GM23338 (cell line): Measurements from ENCODE around the gene PARD3. TPM values are rescaled to one million over a fixed set of nuclear protein-coding genes. Genes with fewer than 3 reads are reported as not detected.

ENCODE experiments used
- ATAC-seq: fragments of 200-7000 bp; cut with Tn5 transposase; 3 replicates; pipeline ENCODE4 v1.9.1; 2020
- DNase-seq: peaks from one replicate; pipeline ENCODE4 v3.0.0-alpha.2; 2015; ENCODE audit warnings: low spot score
- H2AFZ ChIP-seq: fragments of 200-600 bp; sonication (generic); 2 replicates; pipeline ENCODE4 v1.8.0; 2016; ENCODE audit warnings: antibody characterized with exemption, mild to moderate bottlenecking, moderate library complexity
- H3F3A ChIP-seq: fragments of 200-600 bp; sonication (generic); replicated peaks from 2 replicates; pipeline ENCODE4 v1.8.0; 2017; ENCODE audit warnings: antibody characterized with exemption, mixed run types, low read depth
- H3K27ac ChIP-seq: fragments of 200-600 bp; sonication (generic); 2 replicates; pipeline ENCODE4 v1.6.1; 2016; ENCODE audit warnings: low read depth
- H3K27me3 ChIP-seq: fragments of 200-600 bp; sonication (generic); 2 replicates; pipeline ENCODE4 v1.8.0; 2016; ENCODE audit warnings: mild to moderate bottlenecking, mixed run types, moderate library complexity; ENCODE audit not compliant: insufficient read depth
- H3K36me3 ChIP-seq: fragments of 200-600 bp; sonication (generic); 2 replicates; pipeline ENCODE4 v1.8.0; 2016; ENCODE audit warnings: mild to moderate bottlenecking; ENCODE audit not compliant: insufficient read depth
- H3K4me1 ChIP-seq: fragments of 200-600 bp; sonication (generic); 2 replicates; pipeline ENCODE4 v1.8.0; 2016; ENCODE audit warnings: mild to moderate bottlenecking, moderate library complexity; ENCODE audit not compliant: insufficient read depth
- H3K4me2 ChIP-seq: fragments of 200-600 bp; sonication (generic); 2 replicates; pipeline ENCODE4 v1.7.1; 2017; ENCODE audit warnings: mixed run types
- H3K4me3 ChIP-seq: fragments of 200-600 bp; sonication (generic); 2 replicates; pipeline ENCODE4 v1.6.1; 2016; ENCODE audit warnings: mixed run types
- H3K79me2 ChIP-seq: fragments of 200-600 bp; sonication (generic); replicated peaks from 2 replicates; pipeline ENCODE4 v1.8.0; 2017; ENCODE audit warnings: mild to moderate bottlenecking; ENCODE audit not compliant: insufficient read depth
- H3K9me2 ChIP-seq: fragments of 200-600 bp; sonication (generic); 2 replicates; pipeline ENCODE4 v1.8.0; 2017; ENCODE audit not compliant: insufficient read depth
- H4K20me1 ChIP-seq: fragments of 200-600 bp; sonication (generic); replicated peaks from 2 replicates; pipeline ENCODE4 v1.8.0; 2017; ENCODE audit warnings: mild to moderate bottlenecking; ENCODE audit not compliant: insufficient read depth
- H3K27ac Mint-ChIP-seq: 2 replicates; pipeline ENCODE4 v1.8.0; 2020; ENCODE audit warnings: inconsistent platforms, mild to moderate bottlenecking, moderate library complexity, mixed read lengths
- H3K27me3 Mint-ChIP-seq: 3 replicates; pipeline ENCODE4 v1.8.0; 2022; ENCODE audit warnings: low read depth, mild to moderate bottlenecking, moderate library complexity, mixed read lengths, inconsistent platforms; ENCODE audit not compliant: insufficient read depth, poor library complexity
- H3K36me3 Mint-ChIP-seq: 3 replicates; pipeline ENCODE4 v1.8.0; 2021; ENCODE audit warnings: low read depth, mild to moderate bottlenecking, inconsistent platforms, moderate library complexity, mixed read lengths
- H3K4me1 Mint-ChIP-seq: 3 replicates; pipeline ENCODE4 v1.8.0; 2020; ENCODE audit warnings: mild to moderate bottlenecking, inconsistent platforms, mixed read lengths
- H3K4me3 Mint-ChIP-seq: 3 replicates; pipeline ENCODE4 v1.8.0; 2021; ENCODE audit warnings: moderate library complexity, mild to moderate bottlenecking, inconsistent platforms, mixed read lengths
- H3K9me3 Mint-ChIP-seq: 3 replicates; pipeline ENCODE4 v1.8.0; 2020; ENCODE audit warnings: moderate library complexity, mild to moderate bottlenecking, inconsistent platforms, mixed read lengths
- CREB1 ChIP-seq: fragments of 250-450 bp; sonication (Bioruptor Pico); IDR thresholded peaks from 2 replicates; pipeline ENCODE4 v1.5.0; 2020; ENCODE audit warnings: low read depth, mild to moderate bottlenecking, moderate library complexity
- EZH2 ChIP-seq: fragments of 200-600 bp; sonication (generic); IDR thresholded peaks from one replicate; pipeline ENCODE4 v1.8.0; 2017; ENCODE audit warnings: antibody characterized with exemption, mild to moderate bottlenecking, low read depth; ENCODE audit not compliant: unreplicated experiment
- EZH2phosphoT487 ChIP-seq: fragments of 200-600 bp; sonication (generic); IDR thresholded peaks from one replicate; pipeline ENCODE4 v1.8.1; 2018; ENCODE audit warnings: antibody characterized with exemption; ENCODE audit not compliant: unreplicated experiment
- JUNB ChIP-seq: IDR thresholded peaks from one replicate; pipeline ENCODE4 v1.6.1; 2016; ENCODE audit warnings: antibody characterized with exemption; ENCODE audit not compliant: unreplicated experiment
- NANOG ChIP-seq: IDR thresholded peaks from 2 replicates; pipeline ENCODE4 v1.6.1; 2016; ENCODE audit warnings: antibody characterized with exemption, borderline replicate concordance
- POLR2AphosphoS5 ChIP-seq: IDR thresholded peaks from 2 replicates; pipeline ENCODE4 v1.6.1; 2016; ENCODE audit warnings: antibody characterized with exemption, low read depth
- STAT1 ChIP-seq: IDR thresholded peaks from one replicate; pipeline ENCODE4 v1.6.1; 2016; ENCODE audit warnings: antibody characterized with exemption; ENCODE audit not compliant: unreplicated experiment
- ZNF114 ChIP-seq: fragments of 250-450 bp; sonication (Bioruptor Pico); IDR thresholded peaks from 2 replicates; pipeline ENCODE4 v1.5.0; 2020; ENCODE audit warnings: mild to moderate bottlenecking, moderate library complexity
- ZNF331 ChIP-seq: fragments of 250-450 bp; sonication (Bioruptor Pico); IDR thresholded peaks from 2 replicates; pipeline ENCODE4 v1.5.0; 2020; ENCODE audit warnings: low read depth, mild to moderate bottlenecking, moderate library complexity
- polyA plus RNA-seq: library from polyadenylated mRNA; unstranded; fragments of >200 nt; fragmentation: Nextera tagmentation; extraction: Ambion mirVana; gene quantifications from 2 replicates; pipeline ENCODE4 v1.2.1, GENCODE V29; 2016
- total RNA-seq: library from RNA; depleted of rRNA; stranded (reverse); fragments of >200 nt; shearing (Covaris generic); gene quantifications from 2 replicates; pipeline ENCODE4 v1.2.3, GENCODE V29; 2014
- TF ChIP-seq, protein P1 (sequence below), 2 experiments: fragments of 200-600 bp in 1 of 2; sonication (generic) in 1 of 2; conservative IDR thresholded peaks; 2 replicates each; pipeline versions ENCODE4 v1.5.1 to v1.6.1; 2016 to 2017; ENCODE audit warnings: antibody characterized with exemption in 2 of 2, low read depth in 2 of 2, mild to moderate bottlenecking in 2 of 2, moderate library complexity in 1 of 2
- TF ChIP-seq, protein P2 (sequence below): IDR thresholded peaks from 2 replicates; pipeline ENCODE4 v1.6.1; 2016; ENCODE audit warnings: antibody characterized with exemption
- TF ChIP-seq, protein P3 (sequence below): fragments of 250-450 bp; sonication (Bioruptor Pico); IDR thresholded peaks from 2 replicates; pipeline ENCODE4 v1.5.0; 2020; ENCODE audit warnings: mild to moderate bottlenecking, moderate library complexity
- TF ChIP-seq, protein P4 (sequence below): IDR thresholded peaks from one replicate; pipeline ENCODE4 v1.6.1; 2018; ENCODE audit warnings: antibody characterized with exemption; ENCODE audit not compliant: unreplicated experiment

Gene PARD3
- total and polyA plus RNA-seq, 2 experiments from 2014 or later, result 30.2 to 51.4 TPM

DNA sequence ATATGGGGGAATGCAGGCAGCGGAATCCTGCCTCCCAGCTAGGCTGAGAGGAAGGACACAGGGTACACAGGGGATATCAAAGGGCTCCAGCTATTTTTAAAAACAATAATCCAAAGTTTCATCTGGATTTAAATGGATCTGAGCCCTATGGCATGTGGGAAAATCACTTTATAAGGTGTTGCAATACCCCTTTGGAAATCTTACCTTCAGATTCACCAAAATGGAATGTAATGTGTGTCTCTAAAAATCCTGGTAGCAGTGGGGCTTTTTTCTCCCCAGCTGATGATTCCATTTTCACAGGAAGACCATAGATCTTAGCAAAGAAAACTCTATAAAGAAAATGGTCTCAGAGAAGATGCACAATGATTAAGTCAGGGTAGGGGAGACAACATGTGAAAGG, 722.2 kb downstream of the PARD3 start:
- Histone ChIP-seq H2AFZ (no peak overlapping the region), H3K4me3 (no peak overlapping the region), H3K4me1 (no peaks in the 10 kb centered on the region), H4K20me1 (no peaks in the 10 kb centered on the region), H3K4me2 (no peak overlapping the region), H3K27me3 (no peaks in the 10 kb centered on the region), H3F3A (no peaks in the 10 kb centered on the region), H3K27ac (no peak overlapping the region), H3K79me2 (no peaks in the 10 kb centered on the region), H3K9me2 (peaks cover 5% of the 10 kb centered on the region; the same call in 1 of the 2 replicates), H3K36me3 (no peaks in the 10 kb centered on the region)
- TF ChIP-seq, protein P1, sequence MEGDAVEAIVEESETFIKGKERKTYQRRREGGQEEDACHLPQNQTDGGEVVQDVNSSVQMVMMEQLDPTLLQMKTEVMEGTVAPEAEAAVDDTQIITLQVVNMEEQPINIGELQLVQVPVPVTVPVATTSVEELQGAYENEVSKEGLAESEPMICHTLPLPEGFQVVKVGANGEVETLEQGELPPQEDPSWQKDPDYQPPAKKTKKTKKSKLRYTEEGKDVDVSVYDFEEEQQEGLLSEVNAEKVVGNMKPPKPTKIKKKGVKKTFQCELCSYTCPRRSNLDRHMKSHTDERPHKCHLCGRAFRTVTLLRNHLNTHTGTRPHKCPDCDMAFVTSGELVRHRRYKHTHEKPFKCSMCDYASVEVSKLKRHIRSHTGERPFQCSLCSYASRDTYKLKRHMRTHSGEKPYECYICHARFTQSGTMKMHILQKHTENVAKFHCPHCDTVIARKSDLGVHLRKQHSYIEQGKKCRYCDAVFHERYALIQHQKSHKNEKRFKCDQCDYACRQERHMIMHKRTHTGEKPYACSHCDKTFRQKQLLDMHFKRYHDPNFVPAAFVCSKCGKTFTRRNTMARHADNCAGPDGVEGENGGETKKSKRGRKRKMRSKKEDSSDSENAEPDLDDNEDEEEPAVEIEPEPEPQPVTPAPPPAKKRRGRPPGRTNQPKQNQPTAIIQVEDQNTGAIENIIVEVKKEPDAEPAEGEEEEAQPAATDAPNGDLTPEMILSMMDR (conservative IDR thresholded peaks at IDR 0.05; ENCODE audit: low read depth in 2 of 2), result no peak
- TF ChIP-seq STAT1 (no peak), NANOG (no peak), EZH2 (no peak), JUNB (no peak), ZNF114 (CRISPR knock-in tag) (no peak), POLR2AphosphoS5 (no peak), EZH2phosphoT487 (no peak), CREB1 (CRISPR knock-in tag) (no peak), ZNF331 (no peak)
- TF ChIP-seq, protein P2, sequence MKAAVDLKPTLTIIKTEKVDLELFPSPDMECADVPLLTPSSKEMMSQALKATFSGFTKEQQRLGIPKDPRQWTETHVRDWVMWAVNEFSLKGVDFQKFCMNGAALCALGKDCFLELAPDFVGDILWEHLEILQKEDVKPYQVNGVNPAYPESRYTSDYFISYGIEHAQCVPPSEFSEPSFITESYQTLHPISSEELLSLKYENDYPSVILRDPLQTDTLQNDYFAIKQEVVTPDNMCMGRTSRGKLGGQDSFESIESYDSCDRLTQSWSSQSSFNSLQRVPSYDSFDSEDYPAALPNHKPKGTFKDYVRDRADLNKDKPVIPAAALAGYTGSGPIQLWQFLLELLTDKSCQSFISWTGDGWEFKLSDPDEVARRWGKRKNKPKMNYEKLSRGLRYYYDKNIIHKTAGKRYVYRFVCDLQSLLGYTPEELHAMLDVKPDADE, result no peak
- TF ChIP-seq, protein P3, sequence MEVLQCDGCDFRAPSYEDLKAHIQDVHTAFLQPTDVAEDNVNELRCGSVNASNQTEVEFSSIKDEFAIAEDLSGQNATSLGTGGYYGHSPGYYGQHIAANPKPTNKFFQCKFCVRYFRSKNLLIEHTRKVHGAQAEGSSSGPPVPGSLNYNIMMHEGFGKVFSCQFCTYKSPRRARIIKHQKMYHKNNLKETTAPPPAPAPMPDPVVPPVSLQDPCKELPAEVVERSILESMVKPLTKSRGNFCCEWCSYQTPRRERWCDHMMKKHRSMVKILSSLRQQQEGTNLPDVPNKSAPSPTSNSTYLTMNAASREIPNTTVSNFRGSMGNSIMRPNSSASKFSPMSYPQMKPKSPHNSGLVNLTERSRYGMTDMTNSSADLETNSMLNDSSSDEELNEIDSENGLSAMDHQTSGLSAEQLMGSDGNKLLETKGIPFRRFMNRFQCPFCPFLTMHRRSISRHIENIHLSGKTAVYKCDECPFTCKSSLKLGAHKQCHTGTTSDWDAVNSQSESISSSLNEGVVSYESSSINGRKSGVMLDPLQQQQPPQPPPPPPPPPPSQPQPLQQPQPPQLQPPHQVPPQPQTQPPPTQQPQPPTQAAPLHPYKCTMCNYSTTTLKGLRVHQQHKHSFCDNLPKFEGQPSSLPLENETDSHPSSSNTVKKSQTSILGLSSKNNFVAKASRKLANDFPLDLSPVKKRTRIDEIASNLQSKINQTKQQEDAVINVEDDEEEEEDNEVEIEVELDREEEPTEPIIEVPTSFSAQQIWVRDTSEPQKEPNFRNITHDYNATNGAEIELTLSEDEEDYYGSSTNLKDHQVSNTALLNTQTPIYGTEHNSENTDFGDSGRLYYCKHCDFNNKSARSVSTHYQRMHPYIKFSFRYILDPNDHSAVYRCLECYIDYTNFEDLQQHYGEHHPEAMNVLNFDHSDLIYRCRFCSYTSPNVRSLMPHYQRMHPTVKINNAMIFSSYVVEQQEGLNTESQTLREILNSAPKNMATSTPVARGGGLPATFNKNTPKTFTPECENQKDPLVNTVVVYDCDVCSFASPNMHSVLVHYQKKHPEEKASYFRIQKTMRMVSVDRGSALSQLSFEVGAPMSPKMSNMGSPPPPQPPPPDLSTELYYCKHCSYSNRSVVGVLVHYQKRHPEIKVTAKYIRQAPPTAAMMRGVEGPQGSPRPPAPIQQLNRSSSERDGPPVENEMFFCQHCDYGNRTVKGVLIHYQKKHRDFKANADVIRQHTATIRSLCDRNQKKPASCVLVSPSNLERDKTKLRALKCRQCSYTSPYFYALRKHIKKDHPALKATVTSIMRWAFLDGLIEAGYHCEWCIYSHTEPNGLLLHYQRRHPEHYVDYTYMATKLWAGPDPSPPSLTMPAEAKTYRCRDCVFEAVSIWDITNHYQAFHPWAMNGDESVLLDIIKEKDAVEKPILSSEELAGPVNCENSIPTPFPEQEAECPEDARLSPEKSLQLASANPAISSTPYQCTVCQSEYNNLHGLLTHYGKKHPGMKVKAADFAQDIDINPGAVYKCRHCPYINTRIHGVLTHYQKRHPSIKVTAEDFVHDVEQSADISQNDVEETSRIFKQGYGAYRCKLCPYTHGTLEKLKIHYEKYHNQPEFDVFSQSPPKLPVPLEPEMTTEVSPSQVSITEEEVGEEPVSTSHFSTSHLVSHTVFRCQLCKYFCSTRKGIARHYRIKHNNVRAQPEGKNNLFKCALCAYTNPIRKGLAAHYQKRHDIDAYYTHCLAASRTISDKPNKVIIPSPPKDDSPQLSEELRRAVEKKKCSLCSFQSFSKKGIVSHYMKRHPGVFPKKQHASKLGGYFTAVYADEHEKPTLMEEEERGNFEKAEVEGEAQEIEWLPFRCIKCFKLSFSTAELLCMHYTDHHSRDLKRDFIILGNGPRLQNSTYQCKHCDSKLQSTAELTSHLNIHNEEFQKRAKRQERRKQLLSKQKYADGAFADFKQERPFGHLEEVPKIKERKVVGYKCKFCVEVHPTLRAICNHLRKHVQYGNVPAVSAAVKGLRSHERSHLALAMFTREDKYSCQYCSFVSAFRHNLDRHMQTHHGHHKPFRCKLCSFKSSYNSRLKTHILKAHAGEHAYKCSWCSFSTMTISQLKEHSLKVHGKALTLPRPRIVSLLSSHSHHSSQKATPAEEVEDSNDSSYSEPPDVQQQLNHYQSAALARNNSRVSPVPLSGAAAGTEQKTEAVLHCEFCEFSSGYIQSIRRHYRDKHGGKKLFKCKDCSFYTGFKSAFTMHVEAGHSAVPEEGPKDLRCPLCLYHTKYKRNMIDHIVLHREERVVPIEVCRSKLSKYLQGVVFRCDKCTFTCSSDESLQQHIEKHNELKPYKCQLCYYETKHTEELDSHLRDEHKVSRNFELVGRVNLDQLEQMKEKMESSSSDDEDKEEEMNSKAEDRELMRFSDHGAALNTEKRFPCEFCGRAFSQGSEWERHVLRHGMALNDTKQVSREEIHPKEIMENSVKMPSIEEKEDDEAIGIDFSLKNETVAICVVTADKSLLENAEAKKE, result no peak
- TF ChIP-seq, protein P4, sequence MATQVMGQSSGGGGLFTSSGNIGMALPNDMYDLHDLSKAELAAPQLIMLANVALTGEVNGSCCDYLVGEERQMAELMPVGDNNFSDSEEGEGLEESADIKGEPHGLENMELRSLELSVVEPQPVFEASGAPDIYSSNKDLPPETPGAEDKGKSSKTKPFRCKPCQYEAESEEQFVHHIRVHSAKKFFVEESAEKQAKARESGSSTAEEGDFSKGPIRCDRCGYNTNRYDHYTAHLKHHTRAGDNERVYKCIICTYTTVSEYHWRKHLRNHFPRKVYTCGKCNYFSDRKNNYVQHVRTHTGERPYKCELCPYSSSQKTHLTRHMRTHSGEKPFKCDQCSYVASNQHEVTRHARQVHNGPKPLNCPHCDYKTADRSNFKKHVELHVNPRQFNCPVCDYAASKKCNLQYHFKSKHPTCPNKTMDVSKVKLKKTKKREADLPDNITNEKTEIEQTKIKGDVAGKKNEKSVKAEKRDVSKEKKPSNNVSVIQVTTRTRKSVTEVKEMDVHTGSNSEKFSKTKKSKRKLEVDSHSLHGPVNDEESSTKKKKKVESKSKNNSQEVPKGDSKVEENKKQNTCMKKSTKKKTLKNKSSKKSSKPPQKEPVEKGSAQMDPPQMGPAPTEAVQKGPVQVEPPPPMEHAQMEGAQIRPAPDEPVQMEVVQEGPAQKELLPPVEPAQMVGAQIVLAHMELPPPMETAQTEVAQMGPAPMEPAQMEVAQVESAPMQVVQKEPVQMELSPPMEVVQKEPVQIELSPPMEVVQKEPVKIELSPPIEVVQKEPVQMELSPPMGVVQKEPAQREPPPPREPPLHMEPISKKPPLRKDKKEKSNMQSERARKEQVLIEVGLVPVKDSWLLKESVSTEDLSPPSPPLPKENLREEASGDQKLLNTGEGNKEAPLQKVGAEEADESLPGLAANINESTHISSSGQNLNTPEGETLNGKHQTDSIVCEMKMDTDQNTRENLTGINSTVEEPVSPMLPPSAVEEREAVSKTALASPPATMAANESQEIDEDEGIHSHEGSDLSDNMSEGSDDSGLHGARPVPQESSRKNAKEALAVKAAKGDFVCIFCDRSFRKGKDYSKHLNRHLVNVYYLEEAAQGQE, result no peak
- Mint-ChIP-seq H3K27me3 (peaks cover 1% of the 10 kb centered on the region), H3K9me3 (peaks cover 6% of the 10 kb centered on the region), H3K27ac (no peak overlapping the region), H3K4me1 (peaks cover 2% of the 10 kb centered on the region; the same call in 2 of the 3 replicates), H3K36me3 (no peaks in the 10 kb centered on the region), H3K4me3 (no peak overlapping the region)
- no peak for DNase-seq
- ATAC-seq, result no peak
